GM20431 (cell line): ENCODE measurements around the gene BCL7C.

Experiments used
- in situ Hi-C: fragments of 300-500 bp; cut with MseI, MboI; formaldehyde crosslinking; loops from one replicate; pipeline ENCODE4 v1.15.0; 2020; ENCODE audit warnings: low sequenced_read_pairs; ENCODE audit not compliant: unreplicated experiment

BCL7C gene

DNA sequence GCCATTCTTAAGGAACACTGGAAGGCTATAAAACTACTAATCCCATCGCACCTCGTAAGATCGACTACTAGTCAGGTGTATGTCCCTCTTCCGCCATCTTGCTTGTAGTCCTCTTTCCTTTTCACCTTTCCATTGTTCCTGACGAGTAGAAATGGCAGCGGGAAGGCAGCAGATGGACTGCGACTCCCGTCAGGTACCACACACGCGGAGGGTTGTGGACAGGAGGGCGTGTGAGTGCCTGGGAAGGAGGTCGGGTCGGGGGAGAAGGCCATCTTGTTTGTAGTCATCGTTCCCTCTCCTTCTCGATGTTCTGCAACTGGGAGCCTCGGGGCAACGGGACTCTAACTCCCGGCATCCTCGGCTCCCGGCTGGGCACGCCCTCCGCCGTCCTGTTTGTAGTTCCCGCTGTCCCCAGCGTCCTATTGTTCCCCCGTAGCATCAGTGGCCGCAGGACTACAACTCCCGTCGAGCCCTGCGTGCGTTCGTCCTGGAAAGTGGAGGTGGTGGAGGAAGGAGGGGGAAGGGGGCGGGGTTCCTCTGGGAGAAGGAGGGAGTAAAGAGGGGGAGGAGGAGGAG, 29.2 kb upstream of the BCL7C start:
- in situ Hi-C loops: no loop called here

DNA sequence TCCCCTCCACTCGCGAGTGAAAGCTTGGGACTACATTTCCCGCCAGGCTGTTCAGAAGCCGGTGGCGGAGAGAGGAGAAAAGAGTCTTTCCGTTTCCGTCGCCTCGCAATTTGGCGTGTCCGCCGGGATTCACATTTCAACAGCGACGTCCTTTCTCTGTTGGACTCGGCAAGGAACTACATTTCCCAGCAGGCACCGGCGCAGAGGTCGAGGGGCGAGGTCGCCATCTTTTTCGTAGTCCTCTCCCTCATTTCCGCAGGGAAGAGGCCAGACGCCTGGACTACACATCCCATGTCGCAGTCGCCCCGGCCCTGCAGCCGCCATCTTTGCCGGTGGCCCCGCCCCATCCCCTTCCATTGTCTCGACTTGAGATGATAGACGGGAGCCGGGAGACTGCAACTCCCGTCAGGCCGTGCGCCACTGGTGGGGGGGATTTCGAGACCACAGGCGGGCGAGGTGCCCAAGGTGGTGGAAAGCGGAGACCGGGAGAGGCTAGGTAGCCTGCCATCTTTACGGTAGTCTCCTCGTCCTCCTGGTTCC, 28.6 kb upstream of the BCL7C start:
- in situ Hi-C loops: no loop called here

DNA sequence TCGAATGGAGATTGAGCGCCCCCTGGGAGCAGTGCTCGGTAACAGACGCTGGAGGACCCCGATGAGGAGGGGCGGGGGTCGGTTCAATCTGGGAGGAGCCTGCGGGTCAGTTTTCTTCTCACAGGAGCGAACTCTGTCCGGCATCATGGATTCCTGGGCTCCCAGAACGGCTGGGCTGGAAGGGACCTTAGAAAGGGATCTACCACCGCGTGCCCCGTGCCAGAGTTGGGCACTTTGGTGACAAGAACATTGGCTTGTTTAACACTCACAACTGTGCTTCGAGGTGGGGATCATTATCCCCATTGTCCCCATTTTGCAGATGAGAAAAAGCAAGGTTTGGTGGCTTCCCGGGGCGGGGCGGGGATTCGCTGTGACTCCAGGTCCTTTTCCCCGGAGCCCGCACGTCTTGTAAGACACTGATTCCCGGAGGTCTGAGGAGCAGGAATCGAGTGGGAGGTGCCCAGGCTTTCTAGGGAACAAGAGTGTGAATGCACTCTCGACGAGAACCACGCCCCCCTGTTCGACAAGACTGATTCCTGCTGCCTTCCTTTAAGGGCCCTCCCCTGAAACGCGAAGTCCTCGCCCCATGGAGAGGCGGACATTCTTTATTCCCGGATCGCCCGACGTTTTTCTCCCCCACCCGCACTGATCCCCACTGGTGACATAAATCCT, 28.0 kb upstream of the BCL7C start:
- in situ Hi-C loops: no loop called here

DNA sequence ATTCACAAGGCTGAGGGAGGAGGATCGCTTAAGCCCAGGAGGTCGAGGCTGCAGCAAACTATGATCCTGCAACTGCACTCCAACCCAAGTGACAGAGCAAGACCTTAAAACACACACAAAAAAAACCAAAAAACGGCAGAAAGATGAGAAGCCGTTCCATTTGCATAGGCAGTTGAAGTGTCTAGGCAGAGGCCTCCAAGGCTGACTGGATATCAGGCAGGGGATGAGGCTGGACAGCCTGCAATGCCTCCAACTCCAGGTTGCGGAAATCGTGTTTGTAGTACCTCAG, 27.5 kb upstream of the BCL7C start:
- in situ Hi-C loops: no loop called here

DNA sequence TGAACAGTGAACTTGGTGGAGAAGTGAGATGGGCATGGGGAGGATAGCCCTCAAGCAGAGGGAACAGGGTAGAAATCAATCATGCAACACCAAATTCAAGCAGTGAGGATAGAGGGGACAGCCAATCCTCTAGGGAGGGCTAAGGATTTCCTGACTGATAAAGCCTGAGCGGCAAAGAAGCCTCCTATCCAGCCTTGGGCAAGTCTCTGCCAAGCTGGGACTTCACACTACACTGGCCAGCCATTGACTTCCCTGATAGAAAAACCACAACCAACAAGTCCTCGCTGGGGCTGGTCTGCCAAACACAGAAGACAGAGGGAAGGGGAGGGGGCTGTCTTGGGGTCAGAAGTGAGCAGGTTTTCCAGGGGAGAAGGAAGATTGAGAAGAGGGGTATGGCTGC, 27.0 kb upstream of the BCL7C start:
- in situ Hi-C loops: no loop called here

DNA sequence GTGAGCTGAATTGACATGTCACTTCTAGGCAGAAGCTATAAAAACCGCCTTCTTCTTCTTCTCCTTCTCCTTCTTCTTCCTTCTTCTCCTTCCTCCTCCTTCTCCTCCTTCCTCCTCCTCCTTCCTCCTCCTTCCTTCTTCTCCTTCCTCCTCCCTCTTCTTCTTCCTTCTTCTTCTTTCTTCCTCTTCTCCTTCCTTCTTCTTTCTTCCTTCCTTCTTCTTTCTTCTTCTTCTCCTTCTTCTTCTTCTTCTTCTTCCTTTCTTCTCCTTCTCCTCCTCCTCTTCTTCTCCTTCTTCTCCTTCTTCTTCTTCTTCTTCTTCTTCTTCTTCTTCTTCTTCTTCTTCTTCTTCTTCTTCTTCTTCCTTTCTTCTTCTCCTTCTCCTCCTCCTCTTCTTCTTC, 24.7 kb upstream of the BCL7C start:
- in situ Hi-C loops: no loop called here

DNA sequence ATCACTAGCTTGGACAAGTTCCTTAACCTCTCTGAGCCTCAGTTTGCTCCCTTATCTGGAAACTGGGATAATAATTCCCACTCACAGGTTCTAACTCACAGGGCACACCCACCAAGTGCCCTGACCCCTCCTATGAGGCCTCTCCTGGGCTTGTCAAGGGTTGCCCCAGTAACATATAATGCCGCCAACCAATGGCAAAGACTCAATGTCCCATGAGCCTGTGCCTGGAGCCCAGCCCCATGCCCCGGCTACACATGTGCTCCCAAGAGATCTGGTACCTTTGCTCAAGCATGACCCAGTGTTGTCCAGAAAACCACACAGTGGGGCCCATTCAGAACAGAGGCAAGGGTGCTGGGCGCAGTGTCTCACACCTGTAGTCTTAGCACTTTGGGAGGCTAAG, 21.0 kb upstream of the BCL7C start:
- in situ Hi-C loops: no loop called here

DNA sequence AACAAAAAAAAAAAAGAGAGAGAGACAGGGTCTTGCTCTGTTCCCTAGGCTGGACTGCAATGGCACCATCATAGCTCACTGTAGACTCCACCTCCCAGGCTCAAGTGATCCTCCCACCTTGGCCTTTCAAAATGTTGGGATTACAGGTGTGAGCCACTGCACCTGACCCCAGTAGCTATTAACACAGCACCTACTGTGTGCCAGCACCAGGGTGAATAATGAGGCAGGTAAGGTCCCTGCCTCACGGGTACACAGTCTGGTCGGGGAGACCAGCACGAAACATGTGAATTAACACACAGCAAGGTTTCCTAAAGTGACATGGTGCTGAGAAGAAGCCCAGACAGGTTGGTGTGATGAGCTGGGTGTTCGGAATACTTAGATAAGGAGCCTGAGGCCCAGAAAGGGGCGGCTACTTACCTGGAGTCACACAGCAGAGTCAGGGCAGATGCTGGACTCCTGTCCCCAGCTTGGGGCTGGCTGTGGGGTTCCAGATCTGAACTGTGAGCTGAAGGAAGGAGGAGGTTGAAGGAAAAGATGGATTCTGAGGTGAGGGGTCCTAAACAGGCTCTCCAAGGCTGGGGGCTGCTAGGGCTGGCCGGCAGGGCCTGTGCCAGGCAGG, 19.0 kb upstream of the BCL7C start:
- in situ Hi-C loops: no loop called here

DNA sequence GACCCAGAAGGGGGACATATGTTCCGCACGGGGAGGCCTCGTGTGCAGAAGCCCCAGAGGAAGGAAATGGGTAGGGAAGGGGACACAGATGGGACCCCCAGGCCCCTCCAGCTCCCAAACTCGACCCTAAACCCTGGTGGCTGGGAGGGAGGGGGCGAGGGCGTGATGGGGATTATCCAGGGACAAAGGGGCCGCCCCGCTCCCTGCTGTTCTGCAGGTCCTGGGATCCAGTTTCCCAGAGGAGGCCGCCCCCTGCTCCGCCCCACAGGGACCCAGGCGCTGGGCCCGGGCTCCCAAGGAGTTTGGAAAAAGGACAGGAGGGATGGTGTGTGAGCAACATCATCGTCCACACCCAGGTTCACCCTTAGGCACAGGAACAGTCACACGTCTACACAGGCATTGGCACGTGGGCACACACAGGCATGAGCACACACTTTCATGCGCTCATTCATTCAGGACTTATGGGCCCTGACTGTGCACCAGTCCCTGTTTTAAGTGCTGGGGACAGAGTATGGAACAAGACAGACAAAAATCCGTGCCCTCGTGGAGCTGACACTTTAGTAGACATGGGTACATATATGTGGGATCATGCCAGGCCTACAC, 16.7 kb upstream of the BCL7C start:
- in situ Hi-C loops: no loop called here

DNA sequence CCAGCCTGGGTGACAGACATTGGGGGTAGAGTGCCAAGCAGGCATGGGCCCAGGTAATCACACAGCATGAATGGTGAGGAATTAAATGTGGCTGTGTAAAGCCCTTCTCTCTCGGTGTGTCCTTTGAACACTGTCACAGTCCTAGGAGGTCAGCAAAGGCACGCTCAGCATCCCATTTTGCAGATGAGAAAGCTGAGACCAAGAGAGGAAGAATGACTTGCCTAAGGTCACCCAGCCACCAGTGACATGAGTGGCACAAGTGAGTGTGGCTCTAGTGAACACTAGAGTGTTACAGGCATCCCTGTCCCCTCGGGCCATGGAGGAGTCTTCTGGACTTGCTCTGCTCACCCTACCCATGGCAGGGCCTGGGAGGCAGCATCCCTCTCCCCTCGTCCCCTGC, 13.2 kb upstream of the BCL7C start:
- in situ Hi-C loops: loop anchor here (5.0 kb wide), 1 partner anchor 60 kb away; no protein-coding TSS in a partner anchor

DNA sequence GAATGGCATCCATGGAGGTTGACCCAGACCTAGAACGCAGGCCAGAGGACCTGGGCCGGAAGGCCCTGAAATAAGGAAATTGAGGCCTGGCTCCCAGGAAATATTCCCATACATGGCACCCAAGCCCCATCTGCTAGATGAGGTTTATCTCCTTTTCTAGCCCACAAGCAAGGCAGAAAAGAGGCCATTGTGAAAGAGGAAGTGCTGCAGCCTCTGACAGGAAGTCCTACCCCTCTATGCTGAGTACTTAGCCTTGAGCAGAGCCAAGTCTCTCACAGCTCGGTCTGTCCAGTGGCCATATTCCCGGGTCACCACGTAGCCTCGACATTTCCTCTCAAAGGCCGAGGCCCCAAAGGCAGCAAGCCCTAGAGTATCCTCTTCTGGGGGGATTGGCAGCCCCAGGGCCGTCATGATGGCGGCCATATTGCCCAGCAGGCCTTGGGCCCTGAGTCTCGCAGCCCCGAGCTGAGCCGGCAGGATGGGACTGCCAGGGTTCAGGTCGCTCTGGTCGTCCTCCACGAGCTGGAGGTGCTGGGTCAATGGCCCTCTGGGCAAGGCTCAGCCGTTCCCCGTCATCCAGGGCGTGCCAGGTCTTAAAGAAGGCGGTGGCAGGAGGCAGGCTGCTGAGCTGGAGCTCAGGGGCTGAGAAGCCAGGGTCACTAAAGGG, 10.4 kb upstream of the BCL7C start:
- in situ Hi-C loops: no loop called here

DNA sequence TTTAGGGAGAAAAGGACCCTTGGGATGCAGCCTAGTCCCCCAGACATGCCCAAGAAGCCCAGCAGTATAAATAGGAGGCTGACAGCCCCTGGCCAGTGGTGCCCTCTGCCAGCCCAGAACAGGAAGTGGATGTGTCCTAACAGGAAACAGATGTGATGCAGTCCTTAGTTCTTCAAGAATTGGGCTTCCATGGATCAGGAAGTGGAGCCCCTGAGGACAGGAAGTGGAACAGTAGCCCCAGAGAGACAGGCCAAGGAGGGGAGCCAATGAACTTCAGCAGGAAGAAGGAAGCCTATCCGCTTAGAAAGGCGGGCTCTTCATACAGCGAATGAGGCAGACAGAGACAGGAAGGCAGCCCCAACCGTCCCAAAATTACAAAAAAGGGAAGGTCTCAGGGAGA, 9.7 kb upstream of the BCL7C start:
- in situ Hi-C loops: no loop called here

DNA sequence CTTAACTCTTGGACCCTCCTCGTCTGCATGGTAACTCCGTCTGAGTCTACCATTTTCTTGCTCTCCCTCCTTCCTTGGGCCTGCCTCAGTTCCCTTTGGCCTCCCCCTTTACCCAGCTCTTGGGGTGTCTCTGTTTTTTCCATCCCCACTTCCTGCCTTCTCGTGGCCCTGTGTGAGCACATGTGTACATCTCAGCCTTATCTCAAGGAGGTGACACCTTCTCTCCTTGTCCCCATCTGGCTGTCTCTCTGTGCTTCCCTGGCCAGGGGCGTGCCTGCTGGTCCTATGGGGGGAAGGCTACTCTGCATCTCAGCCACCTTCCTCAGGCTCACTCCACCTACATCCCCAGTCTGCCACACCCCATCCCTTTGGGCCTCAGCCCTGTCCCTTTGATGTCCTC, 9.1 kb upstream of the BCL7C start:
- in situ Hi-C loops: no loop called here

DNA sequence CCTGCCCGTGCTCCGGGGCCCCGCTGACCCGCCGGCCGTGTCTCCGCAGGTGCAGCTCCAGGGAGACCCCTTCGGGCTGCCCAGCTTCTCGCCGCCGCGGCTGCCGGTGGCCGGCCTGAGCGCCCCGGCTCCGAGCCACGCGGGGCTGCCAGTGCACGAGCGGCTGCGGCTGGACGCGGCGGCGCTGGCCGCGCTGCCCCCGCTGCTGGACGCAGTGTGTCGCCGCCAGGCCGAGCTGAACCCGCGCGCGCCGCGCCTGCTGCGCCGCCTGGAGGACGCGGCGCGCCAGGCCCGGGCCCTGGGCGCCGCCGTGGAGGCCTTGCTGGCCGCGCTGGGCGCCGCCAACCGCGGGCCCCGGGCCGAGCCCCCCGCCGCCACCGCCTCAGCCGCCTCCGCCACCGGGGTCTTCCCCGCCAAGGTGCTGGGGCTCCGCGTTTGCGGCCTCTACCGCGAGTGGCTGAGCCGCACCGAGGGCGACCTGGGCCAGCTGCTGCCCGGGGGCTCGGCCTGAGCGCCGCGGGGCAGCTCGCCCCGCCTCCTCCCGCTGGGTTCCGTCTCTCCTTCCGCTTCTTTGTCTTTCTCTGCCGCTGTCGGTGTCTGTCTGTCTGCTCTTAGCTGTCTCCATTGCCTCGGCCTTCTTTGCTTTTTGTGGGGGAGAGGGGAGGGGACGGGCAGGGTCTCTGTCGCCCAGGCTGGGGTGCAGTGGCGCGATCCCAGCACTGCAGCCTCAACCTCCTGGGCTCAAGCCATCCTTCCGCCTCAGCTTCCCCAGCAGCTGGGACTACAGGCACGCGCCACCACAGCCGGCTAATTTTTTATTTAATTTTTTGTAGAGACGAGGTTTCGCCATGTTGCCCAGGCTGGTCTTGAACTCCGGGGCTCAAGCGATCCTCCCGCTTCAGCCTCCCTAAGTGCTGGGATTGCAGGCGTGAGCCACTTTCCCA, 8.4 kb upstream of the BCL7C start:
- in situ Hi-C loops: no loop called here

DNA sequence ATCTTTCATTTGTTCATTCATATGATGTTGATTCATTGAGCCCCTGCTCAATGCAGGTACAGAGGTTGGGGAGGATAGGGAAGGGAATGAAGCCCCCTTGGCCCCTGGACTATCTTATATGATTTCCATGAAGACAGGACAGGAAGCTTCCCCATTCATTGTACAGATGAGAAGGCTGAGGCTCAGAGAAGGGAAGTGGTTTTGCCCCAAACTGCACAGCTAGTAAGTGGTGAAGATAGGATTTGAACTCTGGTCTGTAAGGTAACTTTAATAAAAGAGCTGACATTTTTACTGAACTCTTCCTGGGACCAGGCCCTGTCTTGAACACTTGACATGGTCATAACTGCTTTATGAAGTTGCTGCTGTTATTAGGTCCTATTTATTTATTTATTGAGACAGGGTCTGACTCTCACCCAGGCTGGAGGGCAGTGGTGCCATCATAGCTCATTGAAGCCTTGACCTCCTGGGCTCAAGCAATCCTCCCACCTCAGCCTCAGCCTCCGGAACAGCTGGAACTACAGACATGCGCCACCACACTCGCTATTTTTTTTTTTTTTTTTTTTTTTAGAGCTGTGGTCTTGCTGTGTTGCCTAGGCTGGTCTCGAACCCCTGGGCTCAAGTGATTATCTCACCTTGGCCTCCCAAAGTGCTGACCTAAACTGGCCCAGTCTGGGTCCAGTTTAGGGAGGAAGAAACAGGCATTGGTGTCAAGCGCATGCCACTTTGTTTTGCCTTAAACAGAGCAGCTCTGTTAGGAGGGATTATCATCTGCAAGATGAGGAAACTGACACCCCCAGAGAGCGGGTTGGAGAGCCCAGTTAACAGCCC, 7.5 kb upstream of the BCL7C start:
- in situ Hi-C loops: no loop called here

DNA sequence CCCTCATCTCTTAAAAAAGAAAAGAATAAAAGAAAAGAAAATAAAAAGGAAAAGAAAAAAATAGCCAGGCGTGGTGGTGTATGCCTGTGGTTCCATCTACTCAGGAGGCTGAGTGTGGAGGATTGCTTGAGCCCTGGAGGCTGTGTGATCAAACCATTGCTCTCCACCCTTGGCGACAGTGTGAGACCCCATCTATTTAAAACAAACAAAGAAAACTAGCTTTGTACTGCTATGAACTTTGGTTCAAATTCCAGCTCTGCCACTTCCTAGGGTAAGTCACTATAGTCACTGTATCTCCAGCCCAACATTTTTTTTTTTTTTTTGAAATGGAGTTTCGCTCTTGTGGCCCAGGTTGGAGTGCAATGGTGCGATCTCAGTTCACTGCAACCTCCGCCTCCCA, 6.7 kb upstream of the BCL7C start:
- in situ Hi-C loops: no loop called here

DNA sequence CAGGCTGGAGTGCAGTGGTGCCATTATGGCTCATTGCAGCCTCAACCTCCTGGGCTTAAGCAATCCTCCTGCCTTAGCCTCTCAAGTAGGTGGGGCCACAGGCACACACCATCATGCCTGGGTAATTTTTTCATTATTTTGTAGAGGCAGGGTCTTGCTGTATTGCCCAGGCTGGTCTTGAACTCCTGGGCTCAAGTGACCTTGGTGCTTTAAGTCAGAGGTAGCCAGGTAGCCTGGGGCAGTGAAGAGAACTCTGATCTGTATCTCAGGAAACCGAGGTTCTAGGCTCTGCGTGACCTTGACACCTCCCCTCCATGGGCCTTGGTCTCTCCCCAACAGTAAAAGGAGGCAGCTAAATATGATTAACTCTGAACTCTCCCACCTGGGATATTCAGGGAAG, 5.9 kb upstream of the BCL7C start:
- in situ Hi-C loops: no loop called here

DNA sequence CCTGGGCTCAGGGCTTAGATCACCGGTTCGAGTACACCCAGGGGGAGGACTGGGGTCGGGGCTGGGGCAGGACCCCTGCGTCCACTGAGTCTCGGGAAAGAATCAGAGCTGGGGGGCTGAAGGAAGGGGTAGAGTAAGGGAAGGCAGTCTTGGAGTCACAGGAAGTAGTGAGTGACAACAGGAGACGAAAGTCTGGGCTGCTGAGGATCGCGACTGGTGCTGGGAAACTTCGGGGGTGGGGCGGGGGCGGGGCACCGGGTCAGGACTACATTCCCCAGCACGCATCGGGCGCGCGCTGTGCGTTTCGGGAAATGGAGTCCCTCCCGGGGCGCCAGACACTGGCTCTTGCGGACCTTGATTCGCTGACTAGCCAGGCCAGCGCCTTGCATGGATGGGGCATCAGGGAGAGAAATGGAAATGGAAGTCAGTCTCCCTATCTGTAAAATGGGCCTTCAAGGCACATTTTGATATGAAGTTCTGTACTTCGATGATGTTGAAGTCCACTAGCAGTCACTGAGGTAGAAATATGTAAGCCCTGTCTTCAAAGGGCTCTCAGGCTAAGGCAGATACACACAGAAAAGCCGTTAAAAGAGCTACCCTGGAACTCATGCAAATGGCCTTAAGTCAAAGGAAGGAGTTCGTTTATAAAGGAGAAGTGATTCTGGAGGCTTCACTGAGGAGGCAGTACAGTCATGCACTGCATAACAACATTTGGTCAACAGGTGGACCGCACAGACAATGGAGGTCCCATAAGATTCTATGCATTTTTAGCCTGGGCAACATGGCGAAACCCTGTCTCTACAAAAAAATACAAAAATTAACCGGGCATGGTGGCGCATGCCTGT, 3.2 kb upstream of the BCL7C start:
- in situ Hi-C loops: no loop called here
